Astrocyte (in vitro differentiated cells and primary cell): ENCODE measurements around the gene HAPLN3. TPM values are rescaled to one million over a fixed set of nuclear protein-coding genes. Genes with fewer than 3 reads are reported as not detected.

ENCODE experiments used
- DNase-seq: peaks from one replicate; pipeline ENCODE4 v3.0.0-alpha.2; 2010; ENCODE audit warnings: low read depth
- FAIRE-seq: peaks from 2 replicates; lab custom pipeline; 2011; peaks lifted over from hg19 to GRCh38; lab: Jason Lieb, UNC
- H2AFZ ChIP-seq: 2 replicates; pipeline ENCODE4 v1.6.0; 2012; ENCODE audit warnings: low read depth, low read length, inconsistent platforms
- H3K27ac ChIP-seq: 2 replicates; pipeline ENCODE4 v1.5.1; 2011; ENCODE audit warnings: low read depth, low read length, inconsistent platforms
- H3K27me3 ChIP-seq: 2 replicates; pipeline ENCODE4 v1.6.0; 2011; ENCODE audit warnings: low read length, inconsistent platforms; ENCODE audit not compliant: insufficient read depth
- H3K36me3 ChIP-seq: 2 replicates; pipeline ENCODE4 v1.5.1; 2011; ENCODE audit warnings: low read length, inconsistent platforms; ENCODE audit not compliant: insufficient read depth
- H3K4me1 ChIP-seq: 2 replicates; pipeline ENCODE4 v1.5.1; 2011; ENCODE audit warnings: low read length, inconsistent platforms; ENCODE audit not compliant: insufficient read depth
- H3K4me2 ChIP-seq: 2 replicates; pipeline ENCODE4 v1.6.0; 2012; ENCODE audit warnings: low read length, inconsistent platforms
- H3K4me3 ChIP-seq: 2 replicates; pipeline ENCODE4 v1.5.1; 2011; ENCODE audit warnings: low read depth, mild to moderate bottlenecking, low read length, inconsistent platforms; ENCODE audit not compliant: insufficient read depth
- H3K79me2 ChIP-seq: 2 replicates; pipeline ENCODE4 v1.6.0; 2012; ENCODE audit warnings: mild to moderate bottlenecking, low read length, inconsistent platforms; ENCODE audit not compliant: insufficient read depth
- H3K9ac ChIP-seq: 2 replicates; pipeline ENCODE4 v1.6.0; 2012; ENCODE audit warnings: mild to moderate bottlenecking, low read length, inconsistent platforms
- H3K9me3 ChIP-seq: 2 replicates; pipeline ENCODE4 v1.5.1; 2012; ENCODE audit warnings: low read depth, mild to moderate bottlenecking, low read length, inconsistent platforms; ENCODE audit not compliant: insufficient read depth
- H4K20me1 ChIP-seq: 2 replicates; pipeline ENCODE4 v1.6.0; 2012; ENCODE audit warnings: low read length, inconsistent platforms; ENCODE audit not compliant: insufficient read depth
- H3K27ac Mint-ChIP-seq: one replicate; pipeline ENCODE4 v1.8.0; 2021; ENCODE audit warnings: mild to moderate bottlenecking, mixed read lengths; ENCODE audit not compliant: unreplicated experiment
- H3K27me3 Mint-ChIP-seq: one replicate; pipeline ENCODE4 v1.8.0; 2021; ENCODE audit warnings: low read depth, mixed read lengths; ENCODE audit not compliant: unreplicated experiment
- H3K36me3 Mint-ChIP-seq: one replicate; pipeline ENCODE4 v1.8.0; 2021; ENCODE audit warnings: low read depth, mixed read lengths; ENCODE audit not compliant: unreplicated experiment
- H3K4me1 Mint-ChIP-seq: one replicate; pipeline ENCODE4 v1.8.0; 2021; ENCODE audit warnings: low read depth, mixed read lengths; ENCODE audit not compliant: unreplicated experiment
- H3K4me3 Mint-ChIP-seq: one replicate; pipeline ENCODE4 v1.8.0; 2021; ENCODE audit warnings: mild to moderate bottlenecking, moderate library complexity, mixed read lengths; ENCODE audit not compliant: unreplicated experiment
- H3K9me3 Mint-ChIP-seq: one replicate; pipeline ENCODE4 v1.8.0; 2021; ENCODE audit warnings: mild to moderate bottlenecking, mixed read lengths; ENCODE audit not compliant: unreplicated experiment
- CTCF ChIP-seq: IDR thresholded peaks from 2 replicates; pipeline ENCODE4 v1.5.1; 2011; ENCODE audit warnings: low read depth, mild to moderate bottlenecking, inconsistent platforms, low read length, moderate library complexity; ENCODE audit not compliant: insufficient read depth
- EZH2 ChIP-seq: IDR thresholded peaks from 2 replicates; pipeline ENCODE4 v1.6.1; 2012; ENCODE audit warnings: mild to moderate bottlenecking, low read length, inconsistent platforms; ENCODE audit not compliant: insufficient read depth
- total RNA-seq: library from RNA; stranded (reverse); gene quantifications from 2 replicates; pipeline ENCODE4 v1.2.1, GENCODE V29; 2021

Gene HAPLN3
- total RNA-seq, 1 donor from 2014 or later: 8.2 TPM

DNA sequence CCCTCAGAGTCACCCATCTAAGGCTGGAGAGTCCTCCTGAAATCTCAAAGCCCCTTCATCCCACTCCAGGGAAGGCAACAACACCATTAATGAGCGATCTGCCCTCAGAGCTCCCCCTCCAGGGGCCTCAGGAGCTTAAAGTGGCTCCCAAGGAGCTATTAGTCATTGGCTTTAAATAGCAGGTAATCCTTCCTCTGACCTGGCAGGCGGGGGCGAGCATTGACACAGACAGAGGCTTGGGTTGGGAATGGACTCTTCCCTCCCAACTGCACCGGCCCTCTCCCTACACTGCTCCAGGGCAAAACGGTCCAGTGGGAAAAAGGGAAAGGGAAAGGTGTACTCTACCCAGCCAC is 16.4 kb upstream of the HAPLN3 start:
- peaks cover 39% of the 10 kb centered on the region for H3K4me1 Mint-ChIP-seq
- H3K27ac Mint-ChIP-seq: peak overlapping the region; percentile 51
- H4K20me1 ChIP-seq: peaks cover 54% of the 10 kb centered on the region
- DNase-seq (peak; percentile 70), FAIRE-seq (no peak)
- H3K4me2 ChIP-seq: peak overlapping the region; percentile 100
- peak overlapping the region; percentile 88 for H3K27ac ChIP-seq
- H3K27me3 ChIP-seq: no peaks in the 10 kb centered on the region
- H3K36me3 Mint-ChIP-seq: peaks cover 17% of the 10 kb centered on the region
- H3K9me3 ChIP-seq: no peaks in the 10 kb centered on the region
- peak overlapping the region; percentile 11 for H2AFZ ChIP-seq
- peak overlapping the region; percentile 95 for H3K9ac ChIP-seq
- no peaks in the 10 kb centered on the region for H3K27me3 Mint-ChIP-seq
- peak; percentile 4 for TF ChIP-seq CTCF
- no peak for TF ChIP-seq EZH2
- H3K4me3 ChIP-seq: peak overlapping the region; percentile 86
- H3K4me1 ChIP-seq: peaks cover 38% of the 10 kb centered on the region
- H3K9me3 Mint-ChIP-seq: peaks cover 2% of the 10 kb centered on the region
- peaks cover 16% of the 10 kb centered on the region for H3K36me3 ChIP-seq
- peak overlapping the region; percentile 92 for H3K4me3 Mint-ChIP-seq
- peaks cover 60% of the 10 kb centered on the region for H3K79me2 ChIP-seq

GRCh38 chr15:88909956-88910831 is 14.8 kb upstream of the HAPLN3 start:
- peaks cover 39% of the 10 kb centered on the region for H3K4me1 Mint-ChIP-seq
- Histone ChIP-seq H3K4me1 (peaks cover 38% of the 10 kb centered on the region), H3K79me2 (peaks cover 65% of the 10 kb centered on the region), H2AFZ (no peak overlapping the region), H3K27me3 (no peaks in the 10 kb centered on the region), H3K27ac (no peak overlapping the region), H3K4me3 (peak overlapping the region; percentile 7), H4K20me1 (peaks cover 69% of the 10 kb centered on the region), H3K36me3 (peaks cover 22% of the 10 kb centered on the region), H3K9ac (peak overlapping the region; percentile 24), H3K9me3 (no peaks in the 10 kb centered on the region), H3K4me2 (peak overlapping the region; percentile 100)
- peaks cover 21% of the 10 kb centered on the region for H3K36me3 Mint-ChIP-seq
- H3K27ac Mint-ChIP-seq: no peak overlapping the region
- DNase-seq: no peak
- peak overlapping the region; percentile 79 for H3K4me3 Mint-ChIP-seq
- TF ChIP-seq CTCF (no peak), EZH2 (no peak)
- H3K27me3 Mint-ChIP-seq: no peaks in the 10 kb centered on the region
- peaks cover 2% of the 10 kb centered on the region for H3K9me3 Mint-ChIP-seq
- no peak for FAIRE-seq
